Mucosa of gallbladder (tissue), 1 donor: ENCODE results near the gene CYP4F12. TPM values are rescaled to one million over a fixed set of nuclear protein-coding genes. Genes with fewer than 3 reads are reported as not detected.

Experiments used
- DNase-seq: peaks from one replicate; pipeline ENCODE4 v3.0.0-alpha.2; 2020; ENCODE audit warnings: low spot score
- total RNA-seq: library from RNA; stranded (reverse); gene quantifications from one replicate; pipeline ENCODE4 v1.2.1, GENCODE V29; 2021
- donor health status: DM: no; HTN: no; CAD: no.

CYP4F12 gene
- total RNA-seq, 1 donor from 2014 or later = 82.9 TPM

DNA sequence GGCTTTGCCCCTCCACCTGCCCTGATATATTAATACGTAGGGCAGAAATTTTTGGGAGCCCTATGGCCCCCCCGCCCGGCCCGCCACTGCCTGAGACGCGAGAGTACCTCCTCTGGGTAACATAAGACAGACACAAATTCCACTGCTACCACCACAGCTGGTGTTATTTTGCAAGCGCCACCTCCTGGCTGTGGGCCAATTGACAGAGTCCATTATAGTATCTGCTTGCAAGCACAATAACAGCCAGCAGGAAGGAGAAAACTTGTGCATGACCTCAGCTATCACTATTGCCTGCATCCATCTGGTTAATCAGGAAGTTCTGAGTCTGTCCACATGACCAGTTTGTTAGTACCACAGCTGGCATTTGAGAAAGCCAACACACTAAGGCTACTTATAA, 29.6 kb downstream of the CYP4F12 start:
- peak; percentile 88 for DNase-seq

DNA sequence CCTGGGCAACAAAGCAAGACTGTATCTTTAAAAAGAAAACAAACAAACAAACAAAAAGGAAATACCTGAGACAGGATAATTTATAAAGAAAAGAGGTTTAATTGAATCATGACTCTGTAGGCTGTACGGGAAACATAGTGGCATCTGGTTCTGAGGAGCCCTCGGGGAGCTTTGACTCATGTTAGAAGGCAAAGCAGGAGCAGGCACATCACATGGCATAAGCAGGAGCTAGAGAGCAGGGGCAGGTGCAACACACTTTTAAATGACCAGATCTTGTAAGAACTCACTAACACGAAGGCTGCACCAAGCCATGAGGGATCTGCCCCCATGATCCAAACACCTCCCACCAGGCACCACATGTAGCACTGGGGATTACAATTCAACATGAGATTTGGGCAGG, 41.8 kb downstream of the CYP4F12 start:
- DNase-seq = no peak

DNA sequence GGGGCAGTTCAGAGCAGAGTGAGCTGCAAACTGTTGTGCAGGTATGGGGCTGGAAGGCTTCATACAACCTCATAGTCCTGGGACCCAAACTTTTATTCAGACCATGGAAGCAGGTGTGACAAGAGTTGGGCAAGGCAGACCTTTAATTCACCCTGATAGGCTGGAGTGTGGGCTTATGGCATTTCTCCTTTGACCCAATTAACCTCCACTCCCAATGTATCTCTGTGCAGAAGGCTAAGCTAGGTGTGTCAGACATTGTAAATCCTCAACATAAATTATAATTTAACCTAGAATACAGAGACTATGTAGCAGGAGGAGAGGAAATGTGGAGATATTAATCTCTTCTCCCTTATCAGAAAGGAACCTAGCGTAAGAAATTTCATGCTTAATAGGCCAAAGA, 42.8 kb downstream of the CYP4F12 start:
- no peak for DNase-seq

DNA sequence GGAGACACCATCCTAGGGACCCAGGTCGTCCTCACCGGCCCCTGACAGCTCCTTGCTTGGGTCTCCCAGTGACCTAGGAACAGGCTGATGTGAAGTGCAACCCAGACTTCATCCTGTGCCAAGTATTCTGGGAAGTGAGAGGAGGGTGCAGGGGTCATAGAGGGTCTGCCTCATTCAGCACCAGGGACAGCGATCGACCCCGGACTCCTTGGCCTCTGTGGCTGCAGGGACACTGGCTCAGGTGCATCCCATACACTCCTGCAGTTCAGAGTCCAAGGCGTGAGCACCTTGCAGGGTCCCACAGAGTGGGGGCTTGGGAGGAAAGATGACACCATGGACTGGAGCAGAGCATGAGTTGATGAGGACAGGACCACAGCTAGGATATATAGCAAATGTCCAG, 44.9 kb downstream of the CYP4F12 start:
- DNase-seq = no peak

DNA sequence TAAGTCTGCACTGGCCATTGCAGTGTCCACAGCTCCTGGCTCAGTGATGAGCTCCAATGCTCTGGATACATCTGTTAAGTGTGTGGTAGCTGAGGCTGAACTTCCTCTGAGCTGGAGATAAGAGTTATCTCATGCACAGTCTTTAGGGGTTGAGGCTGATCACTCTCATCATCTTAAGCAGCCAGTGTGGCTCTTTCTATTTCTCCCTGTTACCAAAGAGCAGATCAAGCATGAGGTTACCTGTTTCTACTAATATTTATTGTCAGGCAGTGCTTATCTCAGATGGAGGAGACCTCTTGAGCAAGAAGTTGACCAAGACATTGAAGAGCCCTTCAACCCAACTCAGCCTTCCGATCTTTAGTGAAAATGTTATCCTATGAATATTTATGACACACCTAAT, 48.4 kb downstream of the CYP4F12 start:
- DNase-seq = no peak

DNA sequence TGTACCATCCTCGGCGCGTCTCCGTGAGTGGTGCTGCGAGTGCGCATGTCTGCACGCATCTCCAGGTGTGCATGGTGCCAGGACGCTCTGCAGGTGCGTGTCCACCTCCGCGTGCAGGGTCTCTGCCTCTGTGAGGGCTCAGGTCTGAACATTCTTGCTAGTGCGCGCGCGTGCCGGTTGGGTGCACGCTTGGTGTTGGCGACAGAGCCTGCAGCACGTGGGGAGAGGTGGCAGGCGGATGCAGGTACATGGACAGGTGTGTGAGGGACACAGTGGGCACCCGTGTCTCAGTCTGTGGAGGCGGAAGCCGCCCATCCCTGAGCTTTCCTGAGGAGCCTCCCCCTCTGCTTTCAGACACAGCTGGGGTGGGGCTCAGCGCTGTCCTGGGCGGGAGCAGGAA, 50.1 kb downstream of the CYP4F12 start:
- DNase-seq = no peak

DNA sequence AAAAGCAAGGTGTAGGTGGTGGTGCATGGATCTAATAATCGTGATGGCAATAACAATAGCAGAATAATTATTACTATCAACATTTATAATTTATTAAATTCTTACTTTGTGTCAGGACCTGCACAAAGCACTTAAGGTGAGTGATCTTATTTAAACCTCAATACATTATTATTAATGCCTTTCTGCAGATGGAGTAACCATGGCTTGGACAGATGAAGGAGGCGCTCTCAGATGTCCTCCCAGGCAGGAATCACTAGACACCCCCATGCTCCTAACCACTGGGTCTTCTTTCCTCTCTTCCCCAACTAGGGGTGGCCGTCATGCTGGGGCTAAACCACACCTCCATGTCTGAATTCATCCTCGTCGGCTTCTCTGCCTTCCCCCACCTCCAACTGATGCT, 54.8 kb downstream of the CYP4F12 start, which contains the start of gene OR10H2:
OR10H2 (plus strand) TSS at position 301 of the 400 bp plus-strand sequence; CDS start at position 321, 20 bp downstream.
- DNase-seq = no peak

DNA sequence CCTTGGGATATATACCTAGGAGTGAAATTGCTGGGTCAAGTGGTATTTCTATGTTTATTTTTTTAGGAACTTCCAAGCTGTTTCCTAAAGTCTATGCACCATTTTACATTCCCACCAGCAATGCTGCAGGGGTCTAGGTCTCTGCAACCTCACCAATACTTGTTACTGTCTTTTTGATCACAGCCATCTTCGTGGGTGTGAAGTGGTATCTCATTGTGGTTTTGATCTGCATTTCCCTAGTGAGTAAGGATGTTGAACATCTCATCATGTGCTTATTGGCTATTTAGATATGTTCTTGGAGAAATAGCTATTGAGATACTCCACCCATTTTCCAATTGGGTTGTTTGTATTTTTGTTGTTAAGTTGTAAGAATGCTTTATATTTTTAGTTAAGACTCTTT, 57.7 kb downstream of the CYP4F12 start:
- no peak for DNase-seq

DNA sequence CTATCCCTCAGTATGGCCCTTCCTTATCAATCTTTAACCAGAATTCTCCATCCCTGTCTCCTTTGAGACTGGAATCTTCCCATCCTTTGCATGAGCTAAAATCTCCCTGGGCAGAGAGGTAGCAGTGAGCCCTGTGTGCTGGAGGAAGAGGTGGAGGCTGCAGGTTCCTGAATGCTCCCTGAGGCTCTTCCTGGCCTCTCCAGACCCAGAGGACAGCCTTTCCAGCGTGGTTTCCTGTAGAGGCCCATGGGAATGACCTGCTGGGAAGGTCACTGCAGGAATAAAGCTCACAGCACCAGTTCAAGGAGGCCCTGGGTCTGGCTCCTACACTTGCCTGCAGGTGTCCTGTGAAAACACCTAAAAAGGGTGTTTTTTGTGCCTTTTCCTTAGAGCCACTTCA, 59.5 kb downstream of the CYP4F12 start:
- DNase-seq = no peak

DNA sequence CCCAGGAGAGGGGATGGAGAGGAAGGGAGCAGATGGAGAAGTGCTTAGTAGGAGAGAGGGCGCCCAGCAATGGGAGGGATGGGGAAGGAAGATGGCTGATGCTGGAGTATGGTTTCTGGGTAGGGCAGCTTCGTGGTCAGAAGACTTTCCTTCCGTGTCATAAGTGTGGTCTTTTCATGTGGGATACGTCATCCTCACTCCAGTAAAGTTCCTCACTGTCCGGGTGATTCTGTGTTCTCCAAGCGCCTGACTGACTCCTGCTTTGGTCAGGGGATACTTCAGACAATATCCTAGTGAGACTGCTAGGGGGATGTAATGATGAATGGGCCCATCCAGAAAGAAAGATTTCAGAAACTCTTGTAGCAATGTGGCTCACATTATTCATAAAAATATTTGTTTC, 61.0 kb downstream of the CYP4F12 start:
- no peak for DNase-seq

DNA sequence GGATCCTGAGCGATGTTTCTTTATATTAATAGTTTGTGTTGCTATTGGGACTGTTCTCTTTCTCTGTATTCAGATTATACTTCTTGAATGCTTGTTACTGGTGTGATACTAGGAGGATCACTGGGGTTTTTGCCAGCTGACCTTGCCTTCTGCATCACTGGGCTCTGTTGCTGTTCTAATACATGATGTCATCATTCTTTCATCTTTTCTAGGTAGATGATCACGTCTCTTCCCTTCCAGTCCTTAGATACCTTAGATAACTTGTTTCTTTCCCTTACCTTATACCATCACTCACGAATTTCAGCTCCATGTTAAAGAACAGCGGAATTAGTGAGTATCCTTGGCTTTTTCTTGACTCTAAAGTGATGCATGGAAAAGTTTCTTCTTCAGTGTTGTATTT, 64.8 kb downstream of the CYP4F12 start, which contains the start of gene OR10H3:
OR10H3 (plus strand) TSS at position 264 of the 400 bp plus-strand sequence. CDS start 3,408 bp downstream, outside the sequence.
- no peak for DNase-seq

DNA sequence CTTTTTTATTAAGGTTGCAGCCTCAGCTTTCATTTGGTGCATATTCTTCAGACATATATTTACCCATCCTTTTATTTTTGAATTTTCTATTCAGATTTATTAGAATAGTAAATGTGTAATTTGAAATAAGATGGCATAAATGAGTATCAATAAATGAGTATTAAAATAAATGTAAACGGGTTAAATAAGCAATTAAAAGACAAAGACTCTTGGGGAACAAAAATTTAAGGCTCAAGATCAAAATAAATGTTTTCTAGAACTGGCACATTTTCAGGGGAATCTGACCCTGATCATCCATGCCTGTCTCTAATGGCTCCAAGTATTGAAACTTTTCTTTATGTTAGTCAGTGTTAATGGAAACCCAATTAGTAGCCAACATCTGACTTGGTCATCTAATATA, 67.9 kb downstream of the CYP4F12 start:
- no peak for DNase-seq

Other genes starting within 250 kb of the CYP4F12 start
- gene WIZ, start 223.1 kb upstream of the CYP4F12 start, total RNA-seq = 48.7 TPM
- 9.7 TPM for gene RASAL3, start 208.5 kb upstream of the CYP4F12 start, total RNA-seq
- 1.6 TPM for gene PGLYRP2, start 193.6 kb upstream of the CYP4F12 start, total RNA-seq
- 0.17 TPM for gene CYP4F22, start 164.6 kb upstream of the CYP4F12 start, total RNA-seq
- gene CYP4F8, start 57.9 kb upstream of the CYP4F12 start, total RNA-seq = 2.0 TPM
- gene CYP4F3, start 32.2 kb upstream of the CYP4F12 start, total RNA-seq = 92.8 TPM
- gene OR10H2, start 54.9 kb downstream of the CYP4F12 start, total RNA-seq = not detected
- not detected for gene OR10H3, start 64.9 kb downstream of the CYP4F12 start, total RNA-seq
- not detected for gene OR10H5, start 114.6 kb downstream of the CYP4F12 start, total RNA-seq
- not detected for gene OR10H1, start 142.6 kb downstream of the CYP4F12 start, total RNA-seq
- 66.6 TPM for gene CYP4F2, start 225.0 kb downstream of the CYP4F12 start, total RNA-seq